Fibroblast of the aortic adventitia (primary cell): Measurements from ENCODE around the gene SPEM3. TPM values are rescaled to one million over a fixed set of nuclear protein-coding genes. Genes with fewer than 3 reads are reported as not detected.
A peak's percentile ranks its signal among the peaks of the same experiment; 100 is the strongest.

ENCODE experiments used
- DNase-seq: peaks from one replicate; pipeline ENCODE4 v3.0.0-alpha.2; 2010; ENCODE audit warnings: low read depth
- H3K4me3 ChIP-seq: 2 replicates; pipeline ENCODE4 v1.5.1; 2011; ENCODE audit warnings: low read depth, mild to moderate bottlenecking, control low read depth, low read length, moderate library complexity
- CTCF ChIP-seq: IDR thresholded peaks from 2 replicates; pipeline ENCODE4 v1.5.1; 2011; ENCODE audit warnings: mild to moderate bottlenecking, low read length, control low read depth, inconsistent platforms; ENCODE audit not compliant: insufficient read depth
- total RNA-seq: library from RNA; depleted of rRNA; stranded (reverse); fragments of >200 nt; gene quantifications from 2 replicates; pipeline ENCODE4 v1.2.3, GENCODE V29; 2012; ENCODE audit warnings: low replicate concordance

The SPEM3 gene
- total RNA-seq, 1 donor = not detected

- DNase-seq = peak; percentile 22
- peak overlapping the region; percentile 57 for H3K4me3 ChIP-seq
These were observed 11.6 kb downstream of the SPEM3 start for GRCh38 chr17:7440113-7440833.

GRCh38 chr17:7440834-7441195 lies 12.2 kb downstream of the SPEM3 start:
- TF ChIP-seq CTCF = peak; percentile 23
- DNase-seq = peak; percentile 22
- no peak overlapping the region for H3K4me3 ChIP-seq

More at GRCh38 chr17:7440113-7440833, 11.6 kb downstream of the SPEM3 start:
- TF ChIP-seq CTCF = no peak

DNA sequence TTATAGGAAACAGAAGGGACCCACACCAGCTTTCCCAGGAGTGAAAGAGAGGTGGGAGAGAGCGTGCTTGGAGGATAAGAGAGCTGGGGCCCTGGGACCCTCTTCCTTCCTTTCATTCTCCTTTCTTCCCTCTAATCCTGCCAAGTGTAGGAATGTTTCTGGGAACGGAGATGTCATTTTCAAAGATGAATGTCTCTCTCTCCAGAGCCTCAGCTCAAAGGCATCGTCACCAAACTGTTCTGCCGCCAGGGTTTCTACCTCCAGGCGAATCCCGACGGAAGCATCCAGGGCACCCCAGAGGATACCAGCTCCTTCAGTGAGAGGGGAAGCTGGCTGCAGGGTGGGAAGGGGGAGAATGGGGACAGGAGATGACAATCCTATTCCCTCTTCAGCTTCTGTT lies 12.6 kb downstream of the SPEM3 start:
- no peak for TF ChIP-seq CTCF
- H3K4me3 ChIP-seq = no peak overlapping the region
- peak; percentile 25 for DNase-seq

- no peak for DNase-seq
- no peak for TF ChIP-seq CTCF
These were observed 13.5 kb downstream of the SPEM3 start for GRCh38 chr17:7442142-7442541.

DNA sequence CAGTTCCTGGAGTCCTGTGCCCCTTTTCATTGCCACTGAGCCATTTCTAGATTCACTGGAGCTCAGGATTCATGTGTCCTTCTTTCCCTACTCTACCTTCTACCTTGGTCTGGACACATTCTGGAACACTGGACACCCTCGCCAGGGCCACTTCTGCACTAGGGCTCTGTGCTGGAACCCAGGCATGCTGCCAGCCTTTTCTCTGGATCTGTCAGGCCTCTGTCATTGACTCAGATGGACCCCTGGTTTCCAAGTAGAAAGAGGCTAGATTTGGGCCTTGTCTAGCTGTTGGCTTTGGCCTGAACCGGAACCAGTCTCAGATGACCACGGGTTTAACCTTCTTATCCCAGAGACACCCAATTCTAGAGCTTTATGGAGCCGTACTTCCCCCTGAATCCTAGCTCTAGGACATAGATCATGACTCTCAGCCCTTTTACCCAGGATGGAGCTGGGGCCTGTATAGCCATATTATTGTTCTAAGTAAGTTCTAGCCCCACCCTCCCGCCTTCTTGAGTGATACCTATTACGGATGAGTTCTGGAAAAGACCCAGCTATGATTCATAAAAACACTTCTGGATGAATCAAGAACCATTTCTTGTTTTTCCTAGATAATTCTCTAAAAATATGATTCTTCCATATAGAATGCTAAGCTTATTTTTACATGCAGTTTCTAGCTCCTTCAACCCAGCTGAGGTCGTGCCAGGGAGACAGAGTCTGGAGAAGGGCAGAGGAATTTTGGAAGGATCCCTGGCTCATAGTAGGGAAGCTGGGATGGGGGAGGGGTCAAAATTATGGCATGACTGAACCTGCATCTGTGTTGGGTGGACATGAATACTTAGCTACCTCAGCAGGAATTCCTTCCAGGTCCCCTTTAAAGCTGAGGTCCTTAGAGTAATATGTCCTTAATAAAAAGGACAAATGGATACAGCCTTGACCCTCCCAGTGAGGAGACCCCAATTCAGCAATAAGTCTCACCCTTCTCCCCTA lies 15.1 kb downstream of the SPEM3 start:
- TF ChIP-seq CTCF = no peak
- DNase-seq = peak; percentile 81
- H3K4me3 ChIP-seq = no peak overlapping the region

More at GRCh38 chr17:7442142-7442541, 13.5 kb downstream of the SPEM3 start:
- H3K4me3 ChIP-seq = no peak overlapping the region

- DNase-seq = no peak
- TF ChIP-seq CTCF = no peak
- H3K4me3 ChIP-seq = peak within 1 kb of the TSS; percentile 33
These were observed 16.3 kb downstream of the SPEM3 start, which contains the start of gene CHRNB1 for GRCh38 chr17:7444682-7445618. Gene CHRNB1, plus strand, starts transcription at chr17:7445061. Its CDS starts 67 bp downstream, at chr17:7445128.
